ENCODE results near the gene TIAM2.
"Not testable (repeated sequence)": the region's sequence is repeated elsewhere in the genome, so short reads cannot be mapped to it uniquely, and the experiment has no call there.

The TIAM2 gene

GRCh38 chr6:155100591-155100990 lies 105.5 kb downstream of the TIAM2 start:
- TF ChIP-seq ZNF274 (IDR thresholded peaks at IDR 0.05; ENCODE audit: low read depth, low read length), result no peak
- no peak overlapping the region for H3K4me3 ChIP-seq (ENCODE audit: low read length)

DNA sequence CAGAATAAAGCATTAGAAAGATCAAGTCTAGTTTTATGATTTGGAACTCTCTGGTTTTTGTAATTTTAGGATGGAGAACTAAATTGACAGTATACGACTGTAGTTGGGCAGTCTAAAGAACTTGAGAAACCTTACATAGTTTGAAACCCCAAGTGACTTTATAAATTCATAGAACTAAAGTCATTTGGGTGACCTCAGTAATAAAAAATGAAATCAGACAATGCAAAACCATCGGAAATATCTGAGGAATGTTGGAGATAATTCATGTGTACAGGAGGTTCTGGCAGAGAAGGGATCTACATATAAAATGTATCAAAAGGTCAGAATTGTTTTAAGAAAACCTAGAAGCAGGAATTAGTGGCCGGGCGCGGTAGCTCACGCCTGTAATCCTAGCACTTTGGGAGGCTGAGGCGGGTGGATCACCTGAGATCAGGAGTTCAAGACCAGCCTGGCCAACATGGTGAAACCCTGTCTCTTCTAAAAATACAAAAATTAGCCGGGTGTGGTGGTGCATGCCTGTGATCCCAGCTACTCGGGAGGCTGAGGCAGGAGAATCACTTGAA lies 108.0 kb downstream of the TIAM2 start:
- H3K4me3 ChIP-seq (ENCODE audit: low read length), result not testable (repeated sequence)

GRCh38 chr6:155103816-155104366 lies 108.8 kb downstream of the TIAM2 start:
- H3K4me3 ChIP-seq (ENCODE audit: low read length), result no peak overlapping the region
- TF ChIP-seq ZNF274 (IDR thresholded peaks at IDR 0.05; ENCODE audit: low read depth, low read length), result no peak

GRCh38 chr6:155106456-155107115 lies 111.5 kb downstream of the TIAM2 start:
- no peak overlapping the region for H3K4me3 ChIP-seq (ENCODE audit: low read length)
- TF ChIP-seq ZNF274 (IDR thresholded peaks at IDR 0.05; ENCODE audit: low read depth, low read length), result no peak

GRCh38 chr6:155107432-155108069 lies 112.4 kb downstream of the TIAM2 start:
- H3K4me3 ChIP-seq (ENCODE audit: low read length), result no peak overlapping the region
- no peak for TF ChIP-seq ZNF274 (IDR thresholded peaks at IDR 0.05; ENCODE audit: low read depth, low read length)

DNA sequence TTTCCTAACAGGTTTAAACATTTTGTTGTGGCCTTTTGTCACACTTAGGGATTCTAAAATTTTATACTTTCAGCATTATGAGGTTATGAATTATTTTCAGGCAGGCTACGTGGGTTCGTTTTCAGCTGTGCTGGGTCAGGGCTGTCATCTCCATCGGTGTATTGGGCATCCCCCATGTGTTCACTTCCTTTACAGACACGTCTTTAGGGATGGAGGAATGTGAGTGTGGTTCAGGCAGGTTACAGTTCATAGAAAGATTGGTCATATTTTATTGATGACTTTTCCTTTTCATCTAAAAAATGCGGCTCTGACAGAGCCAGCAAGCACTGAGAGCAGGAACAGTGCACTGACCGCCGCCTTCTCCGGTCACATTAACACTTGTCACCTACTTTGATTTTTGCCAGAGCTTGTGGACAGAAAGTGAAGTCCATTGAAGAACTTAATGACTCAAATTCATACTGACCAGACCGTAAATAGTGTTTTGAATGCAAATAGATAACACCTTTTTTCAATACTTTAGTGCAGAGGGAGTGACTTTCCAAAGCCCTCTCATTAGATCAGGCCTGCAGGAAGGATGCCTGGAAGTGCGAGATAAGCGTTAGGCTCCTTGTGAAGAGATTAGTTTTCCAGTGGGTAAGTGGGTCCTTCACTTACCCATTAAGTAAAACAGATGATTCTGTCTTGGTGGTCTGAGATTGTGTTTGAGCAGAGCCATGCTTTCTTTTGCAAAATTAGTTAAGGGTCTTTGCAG lies 113.1 kb downstream of the TIAM2 start:
- no peak for TF ChIP-seq ZNF274 (IDR thresholded peaks at IDR 0.05; ENCODE audit: low read depth, low read length)
- no peak overlapping the region for H3K4me3 ChIP-seq (ENCODE audit: low read length)

GRCh38 chr6:155110721-155111120 lies 115.6 kb downstream of the TIAM2 start:
- no peak for TF ChIP-seq ZNF274 (IDR thresholded peaks at IDR 0.05; ENCODE audit: low read depth, low read length)
- no peak overlapping the region for H3K4me3 ChIP-seq (ENCODE audit: low read length)

GRCh38 chr6:155112757-155113156 lies 117.6 kb downstream of the TIAM2 start:
- H3K4me3 ChIP-seq (ENCODE audit: low read length), result no peak overlapping the region
- TF ChIP-seq ZNF274 (IDR thresholded peaks at IDR 0.05; ENCODE audit: low read depth, low read length), result no peak

DNA sequence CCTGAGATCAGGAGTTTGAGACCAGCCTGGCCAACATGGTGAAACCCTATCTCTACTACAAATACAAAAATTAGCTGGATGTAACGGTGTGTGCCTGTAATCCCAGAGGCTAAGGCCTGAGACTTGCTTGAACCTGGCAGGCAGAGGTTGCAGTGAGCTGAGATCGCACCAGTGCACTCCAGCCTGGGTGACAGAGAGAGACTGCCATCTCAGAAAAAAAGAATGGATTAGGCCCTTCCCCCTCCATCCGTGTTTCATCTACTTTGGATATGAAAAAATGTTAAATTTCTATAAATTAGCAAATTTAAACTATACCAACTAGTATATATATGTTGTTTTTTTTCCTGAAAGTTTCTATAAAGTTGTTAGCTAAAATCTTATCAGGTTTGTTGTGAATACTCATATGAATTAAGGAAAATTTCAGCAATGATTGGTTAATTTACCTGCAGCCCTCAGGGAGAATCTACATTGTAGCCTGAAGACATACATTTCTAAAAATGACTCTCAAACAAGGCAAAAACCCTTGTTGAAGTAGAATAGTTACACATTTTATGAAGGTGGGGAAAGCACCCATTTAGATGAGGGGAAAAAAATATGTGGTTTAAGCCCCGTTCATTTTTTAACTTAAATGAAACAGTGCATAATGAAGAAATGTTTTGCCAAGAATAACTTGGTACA lies 120.9 kb downstream of the TIAM2 start:
- TF ChIP-seq ZNF274 (IDR thresholded peaks at IDR 0.05; ENCODE audit: low read depth, low read length), result no peak
- no peak overlapping the region for H3K4me3 ChIP-seq (ENCODE audit: low read length)

- no peak overlapping the region for H3K4me3 ChIP-seq (ENCODE audit: low read length)
- no peak for TF ChIP-seq ZNF274 (IDR thresholded peaks at IDR 0.05; ENCODE audit: low read depth, low read length)
Measured at GRCh38 chr6:155116571-155116910, 121.4 kb downstream of the TIAM2 start.

DNA sequence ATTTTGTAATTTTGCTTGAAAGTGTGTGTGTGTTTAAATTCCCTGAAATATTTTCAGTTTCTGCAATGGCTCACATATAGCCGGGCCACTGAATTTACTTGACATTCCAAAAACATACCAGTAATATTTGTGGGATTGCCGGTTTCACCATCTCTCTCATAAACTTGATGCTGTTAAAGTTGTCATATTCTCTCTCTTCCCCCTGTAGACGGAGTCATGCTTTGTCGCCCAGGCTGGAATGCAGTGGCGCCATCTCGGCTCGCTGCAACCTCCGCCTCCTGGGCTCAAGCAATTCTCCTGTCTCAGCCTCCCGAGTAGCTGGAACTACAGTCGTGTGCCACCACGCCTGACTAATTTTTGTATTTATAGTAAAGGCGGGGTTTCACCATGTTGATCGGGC lies 122.1 kb downstream of the TIAM2 start:
- no peak for TF ChIP-seq ZNF274 (IDR thresholded peaks at IDR 0.05; ENCODE audit: low read depth, low read length)
- no peak overlapping the region for H3K4me3 ChIP-seq (ENCODE audit: low read length)

GRCh38 chr6:155117785-155118184 lies 122.7 kb downstream of the TIAM2 start:
- no peak for TF ChIP-seq ZNF274 (IDR thresholded peaks at IDR 0.05; ENCODE audit: low read depth, low read length)
- no peak overlapping the region for H3K4me3 ChIP-seq (ENCODE audit: low read length)

DNA sequence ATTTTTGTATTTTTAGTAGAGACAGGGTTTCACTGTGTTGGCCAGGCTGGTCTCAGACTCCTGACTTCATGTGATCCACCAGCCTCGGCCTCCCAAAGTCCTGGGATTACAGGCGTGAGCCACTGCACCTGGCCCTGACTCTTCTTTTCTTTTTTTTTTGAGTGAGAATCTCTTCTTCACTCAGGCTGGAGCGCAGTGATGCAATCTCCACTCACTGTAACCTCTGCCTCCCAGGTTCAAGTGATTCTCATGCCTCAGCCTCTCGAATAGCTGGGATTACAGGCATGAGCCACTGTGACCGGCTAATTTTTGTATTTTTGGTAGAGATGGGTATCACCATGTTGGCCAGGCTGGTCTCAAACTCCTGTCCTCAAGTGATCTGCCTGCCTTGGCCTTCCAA lies 124.1 kb downstream of the TIAM2 start:
- not testable (repeated sequence) for H3K4me3 ChIP-seq (ENCODE audit: low read length)

GRCh38 chr6:155120034-155120433 lies 124.9 kb downstream of the TIAM2 start:
- no peak for TF ChIP-seq ZNF274 (IDR thresholded peaks at IDR 0.05; ENCODE audit: low read depth, low read length)
- no peak overlapping the region for H3K4me3 ChIP-seq (ENCODE audit: low read length)
